HCT116 (cell line): Measurements from ENCODE around the gene DOK6. TPM values are rescaled to one million over a fixed set of nuclear protein-coding genes. Genes with fewer than 3 reads are reported as not detected.

Experiments
- ATAC-seq: fragments of 200-7000 bp; cut with Tn5 transposase; 2 replicates; pipeline ENCODE4 v1.9.1; 2020; ENCODE audit warnings: mild to moderate bottlenecking, moderate library complexity
- BruUV-seq: library from RNA; stranded (reverse); fragments of 400-500 nt; replicated peaks from 2 replicates; lab custom pipeline; 2021; lab: Mats Ljungman, UMichigan
- CTCF ChIA-PET: fragments of 300-600 bp; sonication (Branson Sonifier 250); formaldehyde crosslinking; loops from one replicate; lab custom pipeline; 2021; ENCODE audit warnings: antibody characterized with exemption; lab: Charles Lee
- POLR2A ChIA-PET: fragments of 300-600, 350-600 bp; sonication (Branson Sonifier 250); formaldehyde crosslinking; loops from one replicate; lab custom pipeline; 2021; ENCODE audit warnings: antibody characterized with exemption; lab: Charles Lee
- RAD21 ChIA-PET, 2 experiments: fragments of 300-600 bp; sonication (Branson Sonifier 250); formaldehyde crosslinking; loops; one replicate each; lab custom pipeline; 2023; ENCODE audit warnings: low total read pairs in 2 of 2; ENCODE audit not compliant: uncharacterized antibody in 2 of 2, unreplicated experiment in 2 of 2, low non-redundant PET in 1 of 2; lab: Charles Lee
- DNase-seq: peaks from one replicate; pipeline ENCODE4 v3.0.0-alpha.2; 2010; ENCODE audit warnings: low read depth, low spot score
- H2AFZ ChIP-seq: fragments of 200-600 bp; shearing (Covaris generic), sonication (generic); 2 replicates; pipeline ENCODE4 v1.6.1; 2017; ENCODE audit warnings: low read depth, mixed run types, mixed read lengths, antibody characterized with exemption, low read length; ENCODE audit not compliant: poor library complexity, severe bottlenecking
- H3K27ac ChIP-seq: 2 replicates; pipeline ENCODE4 v1.5.1; 2012; ENCODE audit warnings: low read depth, low read length
- H3K27me3 ChIP-seq: fragments of 200-600 bp; sonication (generic); 2 replicates; pipeline ENCODE4 v1.6.1; 2016; ENCODE audit warnings: mixed run types, low read length, mixed read lengths; ENCODE audit not compliant: insufficient read depth
- H3K36me3 ChIP-seq, 2 experiments: fragments of 200-500 bp in 1 of 2; fragments of 200-600 bp in 1 of 2; sonication (Bioruptor generic) in 1 of 2; sonication (generic) in 1 of 2; 2 replicates each; pipeline versions ENCODE4 v1.5.1 to v1.6.1; 2014 to 2016; ENCODE audit warnings: low read length in 2 of 2, inconsistent platforms in 1 of 2, mixed read lengths in 1 of 2, mixed run types in 1 of 2; ENCODE audit not compliant: insufficient read depth in 2 of 2, control insufficient read depth in 1 of 2
- H3K4me1 ChIP-seq, 2 experiments: fragments of 200-600 bp in 1 of 2; sonication (generic) in 1 of 2; 2 replicates each; pipeline versions ENCODE4 v1.5.1 to v1.6.1; 2012 to 2017; ENCODE audit warnings: low read length in 2 of 2, inconsistent platforms in 1 of 2, mild to moderate bottlenecking in 1 of 2, mixed read lengths in 1 of 2, mixed run types in 1 of 2, moderate library complexity in 1 of 2; ENCODE audit not compliant: insufficient read depth in 2 of 2, control insufficient read depth in 1 of 2
- H3K4me2 ChIP-seq: fragments of 200-600 bp; sonication (generic); 2 replicates; pipeline ENCODE4 v1.6.1; 2017; ENCODE audit warnings: mixed run types, low read length, mixed read lengths
- H3K4me3 ChIP-seq, 2 experiments: fragments of 200-600 bp in 1 of 2; sonication (generic) in 1 of 2; replicated peaks in 1 of 2; 2 replicates each; pipeline ENCODE4 v1.5.1; 2011 to 2016; ENCODE audit warnings: low read length in 2 of 2, control low read depth in 1 of 2, low read depth in 1 of 2, mild to moderate bottlenecking in 1 of 2, mixed read lengths in 1 of 2, mixed run types in 1 of 2
- H3K79me2 ChIP-seq: fragments of 200-600 bp; sonication (generic); 2 replicates; pipeline ENCODE4 v1.6.1; 2017; ENCODE audit warnings: mild to moderate bottlenecking, mixed run types, low read length, moderate library complexity, mixed read lengths; ENCODE audit not compliant: insufficient read depth
- H3K9ac ChIP-seq: fragments of 200-600 bp; sonication (generic); 2 replicates; pipeline ENCODE4 v1.6.1; 2016; ENCODE audit warnings: low read length, mixed read lengths
- H3K9me2 ChIP-seq: fragments of 200-600 bp; sonication (generic), shearing (Covaris generic); 2 replicates; pipeline ENCODE4 v1.6.1; 2017; ENCODE audit warnings: mixed run types, mild to moderate bottlenecking, moderate library complexity; ENCODE audit not compliant: insufficient read depth
- H3K9me3 ChIP-seq, 2 experiments: fragments of 200-500 bp in 1 of 2; fragments of 200-600 bp in 1 of 2; sonication (Bioruptor generic) in 1 of 2; sonication (generic) in 1 of 2; 2 replicates each; pipeline ENCODE4 v1.6.1; 2014 to 2017; ENCODE audit warnings: low read length in 2 of 2, mixed read lengths in 2 of 2, inconsistent platforms in 1 of 2, low read depth in 1 of 2, mild to moderate bottlenecking in 1 of 2, mixed run types in 1 of 2, moderate library complexity in 1 of 2; ENCODE audit not compliant: control insufficient read depth in 1 of 2, insufficient read depth in 1 of 2
- H4K20me1 ChIP-seq: fragments of 200-600 bp; sonication (generic), shearing (Covaris generic); 2 replicates; pipeline ENCODE4 v1.6.1; 2017; ENCODE audit warnings: mixed run types, mild to moderate bottlenecking, moderate library complexity; ENCODE audit not compliant: insufficient read depth
- CEBPB ChIP-seq: IDR thresholded peaks from 2 replicates; pipeline ENCODE4 v1.6.1; 2012; ENCODE audit warnings: low read depth
- EGR1 ChIP-seq: IDR thresholded peaks from 2 replicates; pipeline ENCODE4 v1.6.1; 2012; ENCODE audit warnings: low read depth
- EZH2phosphoT487 ChIP-seq: fragments of 200-600 bp; IDR thresholded peaks from 2 replicates; pipeline ENCODE4 v1.6.1; 2018; ENCODE audit warnings: antibody characterized with exemption, borderline replicate concordance
- POLR2A ChIP-seq: IDR thresholded peaks from 2 replicates; pipeline ENCODE4 v1.7.0; 2011; ENCODE audit warnings: borderline replicate concordance; ENCODE audit not compliant: insufficient read depth, insufficient read length; ENCODE audit errors: extremely low read depth
- POLR2AphosphoS5 ChIP-seq: IDR thresholded peaks from 2 replicates; pipeline ENCODE4 v1.6.1; 2011; ENCODE audit warnings: mild to moderate bottlenecking, low read depth, low read length, moderate library complexity
- RAD21 ChIP-seq: IDR thresholded peaks from 2 replicates; pipeline ENCODE4 v1.6.1; 2012; ENCODE audit warnings: low read depth, mild to moderate bottlenecking
- SP1 ChIP-seq: IDR thresholded peaks from 2 replicates; pipeline ENCODE4 v1.6.1; 2012; ENCODE audit warnings: low read depth
- TCF7L2 ChIP-seq: IDR thresholded peaks from 2 replicates; pipeline ENCODE4 v1.7.0; 2011; ENCODE audit warnings: borderline replicate concordance, inconsistent platforms; ENCODE audit not compliant: insufficient read depth, insufficient read length; ENCODE audit errors: extremely low read depth
- ZFX ChIP-seq: fragments of 450-650 bp; IDR thresholded peaks from 2 replicates; pipeline ENCODE4 v1.6.1; 2017
- intact Hi-C: fragments of 100-400 bp; cut with micrococcal nuclease; formaldehyde crosslinking; loops from 2 replicates; pipeline ENCODE4 v1.10.0; 2022
- total RNA-seq: library from RNA; stranded (reverse); gene quantifications from one replicate; pipeline ENCODE4 v1.2.1, GENCODE V29; 2021; ENCODE audit not compliant: unreplicated experiment
- TF ChIP-seq, protein P1 (sequence below), 3 experiments: fragments of 200-600 bp in 1 of 3; sonication (generic) in 1 of 3; IDR thresholded peaks in 2 of 3; conservative IDR thresholded peaks in 1 of 3; 2 replicates each; pipeline ENCODE4 v1.5.1; 2012 to 2017; ENCODE audit warnings: low read depth in 2 of 3, low read length in 2 of 3, antibody characterized with exemption in 1 of 3, borderline replicate concordance in 1 of 3, control low read depth in 1 of 3, mild to moderate bottlenecking in 1 of 3, mixed read lengths in 1 of 3, mixed run types in 1 of 3, moderate library complexity in 1 of 3; ENCODE audit not compliant: insufficient read depth in 1 of 3

DOK6 gene
- total RNA-seq, 1 experiment from 2014 or later, result not detected

DNA sequence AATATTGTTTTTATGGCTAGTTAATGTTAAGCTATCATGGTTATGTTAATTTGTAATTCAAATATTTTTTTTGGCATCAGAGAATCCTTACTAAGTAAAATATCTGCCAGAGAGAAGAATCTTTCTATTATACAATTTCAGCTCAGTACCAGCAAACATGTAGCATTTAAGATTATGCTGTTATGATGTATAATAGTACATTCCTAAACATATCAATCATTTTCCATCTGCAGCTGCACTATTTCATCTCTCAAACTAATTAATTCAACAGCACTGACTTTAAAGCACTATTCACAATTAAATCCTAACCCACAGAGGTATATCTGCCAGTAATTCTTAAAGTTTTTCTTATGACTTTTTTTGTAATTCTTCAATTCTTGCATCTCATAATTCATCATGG lies 296.4 kb downstream of the DOK6 start:
- no peak for DNase-seq
- Histone ChIP-seq H3K9ac (no peak overlapping the region), H4K20me1 (no peaks in the 10 kb centered on the region), H3K4me3 (no peak overlapping the region), H3K27me3 (no peaks in the 10 kb centered on the region), H3K27ac (no peak overlapping the region), H3K79me2 (no peaks in the 10 kb centered on the region), H3K4me1 (no peaks in the 10 kb centered on the region), H3K9me3 (no peaks in the 10 kb centered on the region), H3K4me2 (no peak overlapping the region), H3K36me3 (no peaks in the 10 kb centered on the region), H3K9me2 (no peaks in the 10 kb centered on the region), H2AFZ (no peak overlapping the region)
- CTCF ChIA-PET, result no interaction called here
- intact Hi-C loops, result no loop called here
- TF ChIP-seq POLR2AphosphoS5 (no peak), CEBPB (no peak), SP1 (no peak), EZH2phosphoT487 (no peak)
- ATAC-seq, result no peak
- RAD21 ChIA-PET, result no interaction called here
- POLR2A ChIA-PET, result no interaction called here
- BruUV-seq, result no TSS peak

DNA sequence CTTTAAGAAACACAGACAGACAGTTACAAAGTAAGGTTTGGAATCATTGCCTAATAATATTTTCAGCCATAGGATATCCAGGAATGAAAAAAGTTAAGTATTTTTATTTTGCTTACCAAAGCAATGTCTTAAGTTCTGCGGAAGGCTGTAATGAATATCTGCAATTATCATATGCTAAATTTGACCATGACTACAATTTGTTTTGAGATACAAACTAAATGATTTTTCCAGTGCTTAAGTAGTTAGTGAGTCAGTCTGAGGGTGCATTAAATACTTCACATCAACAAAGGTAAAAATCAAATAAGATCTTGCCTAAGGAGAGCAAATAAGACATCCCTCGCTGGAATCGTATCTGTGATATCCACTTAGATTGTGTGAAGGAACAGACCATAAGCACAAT lies 297.0 kb downstream of the DOK6 start:
- no peaks in the 10 kb centered on the region for H3K9me2 ChIP-seq
- no peaks in the 10 kb centered on the region for H3K4me1 ChIP-seq
- H2AFZ ChIP-seq, result no peak overlapping the region
- no peak overlapping the region for H3K9ac ChIP-seq
- H3K36me3 ChIP-seq, result no peaks in the 10 kb centered on the region
- POLR2A ChIA-PET, result no interaction called here
- intact Hi-C loops, result no loop called here
- H3K4me3 ChIP-seq, result no peak overlapping the region
- H4K20me1 ChIP-seq, result no peaks in the 10 kb centered on the region
- no peaks in the 10 kb centered on the region for H3K79me2 ChIP-seq
- DNase-seq (no peak), ATAC-seq (no peak)
- TF ChIP-seq RAD21, result no peak
- TF ChIP-seq EGR1, result no peak
- no peak for TF ChIP-seq TCF7L2
- TF ChIP-seq, protein P1, sequence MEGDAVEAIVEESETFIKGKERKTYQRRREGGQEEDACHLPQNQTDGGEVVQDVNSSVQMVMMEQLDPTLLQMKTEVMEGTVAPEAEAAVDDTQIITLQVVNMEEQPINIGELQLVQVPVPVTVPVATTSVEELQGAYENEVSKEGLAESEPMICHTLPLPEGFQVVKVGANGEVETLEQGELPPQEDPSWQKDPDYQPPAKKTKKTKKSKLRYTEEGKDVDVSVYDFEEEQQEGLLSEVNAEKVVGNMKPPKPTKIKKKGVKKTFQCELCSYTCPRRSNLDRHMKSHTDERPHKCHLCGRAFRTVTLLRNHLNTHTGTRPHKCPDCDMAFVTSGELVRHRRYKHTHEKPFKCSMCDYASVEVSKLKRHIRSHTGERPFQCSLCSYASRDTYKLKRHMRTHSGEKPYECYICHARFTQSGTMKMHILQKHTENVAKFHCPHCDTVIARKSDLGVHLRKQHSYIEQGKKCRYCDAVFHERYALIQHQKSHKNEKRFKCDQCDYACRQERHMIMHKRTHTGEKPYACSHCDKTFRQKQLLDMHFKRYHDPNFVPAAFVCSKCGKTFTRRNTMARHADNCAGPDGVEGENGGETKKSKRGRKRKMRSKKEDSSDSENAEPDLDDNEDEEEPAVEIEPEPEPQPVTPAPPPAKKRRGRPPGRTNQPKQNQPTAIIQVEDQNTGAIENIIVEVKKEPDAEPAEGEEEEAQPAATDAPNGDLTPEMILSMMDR (IDR thresholded peaks at IDR 0.05 in 2 of 3, conservative IDR thresholded peaks at IDR 0.05 in 1 of 3; ENCODE audit: borderline replicate concordance in 1 of 3, insufficient read depth in 1 of 3, low read depth in 2 of 3, low read length in 2 of 3), result no peak
- no peak for TF ChIP-seq ZFX
- no peak for TF ChIP-seq POLR2A
- no peaks in the 10 kb centered on the region for H3K27me3 ChIP-seq
- BruUV-seq, result no TSS peak
- RAD21 ChIA-PET, result no interaction called here
- no peak overlapping the region for H3K27ac ChIP-seq
- no peaks in the 10 kb centered on the region for H3K9me3 ChIP-seq
- H3K4me2 ChIP-seq, result no peak overlapping the region
- CTCF ChIA-PET, result no interaction called here
